GM10847 (cell line): ENCODE results near the gene MYLK.

Experiments
- POLR2A ChIP-seq: IDR thresholded peaks from 2 replicates; pipeline ENCODE4 v1.6.1; 2011; ENCODE audit not compliant: insufficient read length; ENCODE audit errors: extremely low read depth

The MYLK gene

DNA sequence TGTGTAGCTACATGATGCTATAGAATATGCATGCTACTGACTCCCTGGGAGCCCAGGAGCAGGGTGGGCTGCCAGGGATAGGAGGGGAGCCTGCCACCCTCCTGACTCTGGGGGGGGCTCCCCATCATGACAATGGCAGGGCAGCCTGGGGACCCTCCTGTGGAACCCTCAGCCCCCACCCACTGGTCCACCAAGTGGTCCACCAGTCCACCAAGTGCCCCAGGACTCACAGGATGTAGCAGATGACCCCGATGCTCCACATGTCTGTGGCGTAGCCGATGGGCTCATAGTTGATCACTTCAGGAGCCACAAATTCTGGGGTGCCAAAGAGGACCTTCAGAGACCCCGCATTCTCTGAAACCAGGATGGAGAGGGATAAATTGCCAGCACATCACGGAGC lies 246.3 kb downstream of the MYLK start:
- TF ChIP-seq POLR2A: no peak

- TF ChIP-seq POLR2A: no peak
Observed at GRCh38 chr3:123637131-123637530, 247.0 kb downstream of the MYLK start.

DNA sequence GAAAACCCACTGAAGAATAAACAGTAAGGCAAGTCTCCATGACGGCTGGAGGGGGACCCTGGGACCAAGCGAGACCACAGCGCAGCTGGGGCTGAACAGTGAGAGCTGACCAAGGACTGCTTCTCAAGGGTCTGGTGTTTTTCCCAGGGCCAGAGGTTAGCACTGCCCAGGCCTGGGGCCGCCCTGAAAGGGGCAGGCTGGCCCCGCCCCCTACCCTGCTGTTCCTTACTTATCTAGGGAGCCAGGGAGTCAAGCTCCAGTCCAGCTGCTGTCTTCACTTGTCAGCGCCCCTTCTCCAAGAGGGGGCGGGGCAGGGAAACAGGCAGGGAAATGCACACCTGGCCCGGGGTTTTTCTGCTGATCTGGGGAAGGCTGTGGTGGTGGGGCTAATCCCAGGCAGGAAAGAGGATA lies 247.7 kb downstream of the MYLK start:
- TF ChIP-seq POLR2A: no peak

DNA sequence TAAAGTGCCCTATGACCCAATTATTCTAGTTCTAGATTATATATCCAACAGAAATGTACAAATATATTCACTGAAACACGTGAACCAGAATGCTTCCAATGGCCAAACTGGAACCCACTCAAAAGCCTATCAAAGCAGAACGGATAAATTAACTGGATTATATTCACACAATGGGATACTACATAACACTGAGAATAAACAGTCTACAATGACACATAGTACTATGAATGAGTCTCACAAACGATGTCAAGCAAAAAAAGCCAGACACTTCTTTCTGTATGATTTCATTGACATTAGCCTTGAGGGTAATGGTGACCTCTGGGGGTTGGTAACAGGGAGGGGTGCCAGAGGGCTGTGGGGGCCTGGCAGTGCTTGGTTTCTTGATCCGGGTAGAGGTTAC lies 248.4 kb downstream of the MYLK start:
- no peak for TF ChIP-seq POLR2A

GRCh38 chr3:123635217-123635616 lies 248.9 kb downstream of the MYLK start:
- no peak for TF ChIP-seq POLR2A

- no peak for TF ChIP-seq POLR2A
Observed at GRCh38 chr3:123634149-123635051, 249.7 kb downstream of the MYLK start.

- no peak for TF ChIP-seq POLR2A
Observed at GRCh38 chr3:123633530-123633929, 250.6 kb downstream of the MYLK start.

DNA sequence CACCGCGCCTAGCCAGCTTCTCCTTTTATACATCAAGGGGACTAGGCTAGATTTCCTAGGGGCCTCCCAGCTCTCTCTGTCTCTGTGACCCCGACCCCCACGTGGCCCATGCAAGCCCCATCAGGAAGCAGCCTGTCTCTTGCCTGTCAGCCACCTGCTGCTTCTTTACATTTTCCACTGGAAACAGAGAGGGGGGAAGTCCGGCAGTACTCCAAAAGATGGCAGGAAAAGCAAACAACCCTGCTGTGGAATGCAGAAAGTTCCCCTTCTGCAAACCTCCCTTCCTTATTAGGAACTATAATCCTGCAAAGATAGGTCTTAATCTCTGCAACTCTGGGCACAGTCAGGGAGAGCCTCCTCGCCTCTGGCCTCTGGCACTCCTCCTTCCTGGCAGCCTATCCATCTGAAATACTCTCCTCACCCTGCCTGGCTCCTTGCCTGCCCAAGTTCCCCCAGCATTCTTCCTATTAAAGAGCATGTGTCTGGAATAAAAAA lies 251.9 kb downstream of the MYLK start:
- no peak for TF ChIP-seq POLR2A

GRCh38 chr3:123629747-123630047 lies 254.4 kb downstream of the MYLK start:
- TF ChIP-seq POLR2A: no peak

- TF ChIP-seq POLR2A: no peak
Observed at GRCh38 chr3:123628996-123629746, 255.0 kb downstream of the MYLK start.

- TF ChIP-seq POLR2A: no peak
Observed at GRCh38 chr3:123627673-123628670, 256.2 kb downstream of the MYLK start.

DNA sequence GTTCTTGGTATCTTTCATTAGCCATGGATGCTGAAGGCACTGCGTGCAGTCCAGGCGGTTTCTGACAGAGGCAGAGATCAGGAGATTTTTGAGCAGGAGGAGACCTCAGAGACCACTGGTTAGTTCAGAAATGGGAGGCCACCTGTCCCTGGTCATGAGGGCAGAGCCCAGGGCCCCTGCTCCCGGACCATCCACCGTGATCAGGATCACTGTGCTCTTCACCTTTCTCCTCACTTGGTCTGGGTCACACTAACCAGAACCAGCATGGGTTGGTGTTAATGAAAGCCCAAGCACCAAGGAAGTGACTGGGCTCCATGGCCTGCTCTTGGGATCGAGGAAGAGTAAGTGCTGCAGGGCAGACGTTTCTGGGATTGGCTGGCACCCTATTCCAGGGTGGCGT lies 257.3 kb downstream of the MYLK start:
- no peak for TF ChIP-seq POLR2A

- no peak for TF ChIP-seq POLR2A
Observed at GRCh38 chr3:123624302-123624701, 259.8 kb downstream of the MYLK start.

- TF ChIP-seq POLR2A: no peak
Observed at GRCh38 chr3:123623346-123623880, 260.7 kb downstream of the MYLK start.

DNA sequence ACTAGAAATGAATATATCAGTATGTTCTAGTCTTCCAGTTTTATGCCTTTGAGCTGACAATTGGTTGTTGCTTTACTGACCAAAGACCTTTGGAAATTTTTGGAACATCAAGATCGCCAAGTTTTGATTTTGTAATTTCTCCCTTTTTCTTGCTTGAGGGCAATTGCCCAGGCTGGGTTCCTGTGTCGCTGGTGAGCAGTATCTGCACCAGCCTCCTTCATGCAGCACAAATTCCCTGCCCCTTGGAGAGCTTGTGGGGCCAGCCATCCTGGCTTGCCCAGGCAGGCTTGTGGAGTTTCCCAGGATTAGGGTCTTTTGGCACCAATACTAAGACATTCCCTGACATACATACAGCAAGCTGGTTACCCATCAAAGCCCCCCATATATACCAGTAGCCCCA lies 261.4 kb downstream of the MYLK start:
- no peak for TF ChIP-seq POLR2A

- no peak for TF ChIP-seq POLR2A
Observed at GRCh38 chr3:123621850-123622189, 262.3 kb downstream of the MYLK start.
